ENCODE results near the gene RPL15. TPM values are rescaled to one million over a fixed set of nuclear protein-coding genes. Genes with fewer than 3 reads are reported as not detected.

The RPL15 gene
- total and polyA plus RNA-seq, 2 of the 13 experiments (the other 11 are each of a cell fraction or from before 2014, with no cell fraction given): 1,297 to 3,693 TPM

DNA sequence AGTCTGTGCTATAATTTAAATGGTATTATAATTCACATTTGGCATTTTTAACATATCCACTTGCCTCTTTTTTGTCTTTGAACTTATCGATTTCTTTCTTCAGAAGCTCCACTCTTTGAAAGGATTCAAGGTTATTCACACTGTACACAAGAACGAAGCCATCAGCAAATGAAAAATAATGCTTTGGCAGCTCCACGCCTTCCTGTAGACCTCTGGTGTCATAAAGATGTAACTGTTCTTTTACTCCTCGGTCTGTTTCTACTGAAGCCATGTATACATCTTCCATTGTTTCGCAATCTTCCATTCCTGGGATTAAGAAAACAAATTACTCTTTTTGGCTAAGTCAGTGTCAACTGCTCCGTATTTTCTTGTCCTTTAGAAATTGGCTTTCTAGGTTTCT is 16.2 kb upstream of the RPL15 start (continued):
- TF ChIP-seq ZNF101 (CRISPR knock-in tag; IDR thresholded peaks at IDR 0.05; ENCODE audit: borderline replicate concordance, low read depth): no peak
- TF ChIP-seq, protein P1, sequence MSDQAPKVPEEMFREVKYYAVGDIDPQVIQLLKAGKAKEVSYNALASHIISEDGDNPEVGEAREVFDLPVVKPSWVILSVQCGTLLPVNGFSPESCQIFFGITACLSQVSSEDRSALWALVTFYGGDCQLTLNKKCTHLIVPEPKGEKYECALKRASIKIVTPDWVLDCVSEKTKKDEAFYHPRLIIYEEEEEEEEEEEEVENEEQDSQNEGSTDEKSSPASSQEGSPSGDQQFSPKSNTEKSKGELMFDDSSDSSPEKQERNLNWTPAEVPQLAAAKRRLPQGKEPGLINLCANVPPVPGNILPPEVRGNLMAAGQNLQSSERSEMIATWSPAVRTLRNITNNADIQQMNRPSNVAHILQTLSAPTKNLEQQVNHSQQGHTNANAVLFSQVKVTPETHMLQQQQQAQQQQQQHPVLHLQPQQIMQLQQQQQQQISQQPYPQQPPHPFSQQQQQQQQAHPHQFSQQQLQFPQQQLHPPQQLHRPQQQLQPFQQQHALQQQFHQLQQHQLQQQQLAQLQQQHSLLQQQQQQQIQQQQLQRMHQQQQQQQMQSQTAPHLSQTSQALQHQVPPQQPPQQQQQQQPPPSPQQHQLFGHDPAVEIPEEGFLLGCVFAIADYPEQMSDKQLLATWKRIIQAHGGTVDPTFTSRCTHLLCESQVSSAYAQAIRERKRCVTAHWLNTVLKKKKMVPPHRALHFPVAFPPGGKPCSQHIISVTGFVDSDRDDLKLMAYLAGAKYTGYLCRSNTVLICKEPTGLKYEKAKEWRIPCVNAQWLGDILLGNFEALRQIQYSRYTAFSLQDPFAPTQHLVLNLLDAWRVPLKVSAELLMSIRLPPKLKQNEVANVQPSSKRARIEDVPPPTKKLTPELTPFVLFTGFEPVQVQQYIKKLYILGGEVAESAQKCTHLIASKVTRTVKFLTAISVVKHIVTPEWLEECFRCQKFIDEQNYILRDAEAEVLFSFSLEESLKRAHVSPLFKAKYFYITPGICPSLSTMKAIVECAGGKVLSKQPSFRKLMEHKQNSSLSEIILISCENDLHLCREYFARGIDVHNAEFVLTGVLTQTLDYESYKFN (CRISPR knock-in tag; conservative IDR thresholded peaks at IDR 0.05): peak; percentile 68
- TF ChIP-seq, protein P2, sequence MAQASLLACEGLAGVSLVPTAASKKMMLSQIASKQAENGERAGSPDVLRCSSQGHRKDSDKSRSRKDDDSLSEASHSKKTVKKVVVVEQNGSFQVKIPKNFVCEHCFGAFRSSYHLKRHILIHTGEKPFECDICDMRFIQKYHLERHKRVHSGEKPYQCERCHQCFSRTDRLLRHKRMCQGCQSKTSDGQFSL (CRISPR knock-in tag; IDR thresholded peaks at IDR 0.05): no peak
- TF ChIP-seq, protein P3, sequence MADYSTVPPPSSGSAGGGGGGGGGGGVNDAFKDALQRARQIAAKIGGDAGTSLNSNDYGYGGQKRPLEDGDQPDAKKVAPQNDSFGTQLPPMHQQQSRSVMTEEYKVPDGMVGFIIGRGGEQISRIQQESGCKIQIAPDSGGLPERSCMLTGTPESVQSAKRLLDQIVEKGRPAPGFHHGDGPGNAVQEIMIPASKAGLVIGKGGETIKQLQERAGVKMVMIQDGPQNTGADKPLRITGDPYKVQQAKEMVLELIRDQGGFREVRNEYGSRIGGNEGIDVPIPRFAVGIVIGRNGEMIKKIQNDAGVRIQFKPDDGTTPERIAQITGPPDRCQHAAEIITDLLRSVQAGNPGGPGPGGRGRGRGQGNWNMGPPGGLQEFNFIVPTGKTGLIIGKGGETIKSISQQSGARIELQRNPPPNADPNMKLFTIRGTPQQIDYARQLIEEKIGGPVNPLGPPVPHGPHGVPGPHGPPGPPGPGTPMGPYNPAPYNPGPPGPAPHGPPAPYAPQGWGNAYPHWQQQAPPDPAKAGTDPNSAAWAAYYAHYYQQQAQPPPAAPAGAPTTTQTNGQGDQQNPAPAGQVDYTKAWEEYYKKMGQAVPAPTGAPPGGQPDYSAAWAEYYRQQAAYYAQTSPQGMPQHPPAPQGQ (CRISPR knock-in tag; IDR thresholded peaks at IDR 0.05; ENCODE audit: borderline replicate concordance): no peak
- TF ChIP-seq, protein P4, sequence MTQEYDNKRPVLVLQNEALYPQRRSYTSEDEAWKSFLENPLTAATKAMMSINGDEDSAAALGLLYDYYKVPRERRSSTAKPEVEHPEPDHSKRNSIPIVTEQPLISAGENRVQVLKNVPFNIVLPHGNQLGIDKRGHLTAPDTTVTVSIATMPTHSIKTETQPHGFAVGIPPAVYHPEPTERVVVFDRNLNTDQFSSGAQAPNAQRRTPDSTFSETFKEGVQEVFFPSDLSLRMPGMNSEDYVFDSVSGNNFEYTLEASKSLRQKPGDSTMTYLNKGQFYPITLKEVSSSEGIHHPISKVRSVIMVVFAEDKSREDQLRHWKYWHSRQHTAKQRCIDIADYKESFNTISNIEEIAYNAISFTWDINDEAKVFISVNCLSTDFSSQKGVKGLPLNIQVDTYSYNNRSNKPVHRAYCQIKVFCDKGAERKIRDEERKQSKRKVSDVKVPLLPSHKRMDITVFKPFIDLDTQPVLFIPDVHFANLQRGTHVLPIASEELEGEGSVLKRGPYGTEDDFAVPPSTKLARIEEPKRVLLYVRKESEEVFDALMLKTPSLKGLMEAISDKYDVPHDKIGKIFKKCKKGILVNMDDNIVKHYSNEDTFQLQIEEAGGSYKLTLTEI (CRISPR knock-in tag; conservative IDR thresholded peaks at IDR 0.05): no peak
- TF ChIP-seq ZFP36L2 (CRISPR knock-in tag; IDR thresholded peaks at IDR 0.05): no peak
- TF ChIP-seq, protein P5, sequence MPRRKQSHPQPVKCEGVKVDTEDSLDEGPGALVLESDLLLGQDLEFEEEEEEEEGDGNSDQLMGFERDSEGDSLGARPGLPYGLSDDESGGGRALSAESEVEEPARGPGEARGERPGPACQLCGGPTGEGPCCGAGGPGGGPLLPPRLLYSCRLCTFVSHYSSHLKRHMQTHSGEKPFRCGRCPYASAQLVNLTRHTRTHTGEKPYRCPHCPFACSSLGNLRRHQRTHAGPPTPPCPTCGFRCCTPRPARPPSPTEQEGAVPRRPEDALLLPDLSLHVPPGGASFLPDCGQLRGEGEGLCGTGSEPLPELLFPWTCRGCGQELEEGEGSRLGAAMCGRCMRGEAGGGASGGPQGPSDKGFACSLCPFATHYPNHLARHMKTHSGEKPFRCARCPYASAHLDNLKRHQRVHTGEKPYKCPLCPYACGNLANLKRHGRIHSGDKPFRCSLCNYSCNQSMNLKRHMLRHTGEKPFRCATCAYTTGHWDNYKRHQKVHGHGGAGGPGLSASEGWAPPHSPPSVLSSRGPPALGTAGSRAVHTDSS (CRISPR knock-in tag; conservative IDR thresholded peaks at IDR 0.05): no peak
- no peak for TF ChIP-seq SNAI1 (CRISPR knock-in tag; IDR thresholded peaks at IDR 0.05; ENCODE audit: borderline replicate concordance)
- TF ChIP-seq, protein P6, sequence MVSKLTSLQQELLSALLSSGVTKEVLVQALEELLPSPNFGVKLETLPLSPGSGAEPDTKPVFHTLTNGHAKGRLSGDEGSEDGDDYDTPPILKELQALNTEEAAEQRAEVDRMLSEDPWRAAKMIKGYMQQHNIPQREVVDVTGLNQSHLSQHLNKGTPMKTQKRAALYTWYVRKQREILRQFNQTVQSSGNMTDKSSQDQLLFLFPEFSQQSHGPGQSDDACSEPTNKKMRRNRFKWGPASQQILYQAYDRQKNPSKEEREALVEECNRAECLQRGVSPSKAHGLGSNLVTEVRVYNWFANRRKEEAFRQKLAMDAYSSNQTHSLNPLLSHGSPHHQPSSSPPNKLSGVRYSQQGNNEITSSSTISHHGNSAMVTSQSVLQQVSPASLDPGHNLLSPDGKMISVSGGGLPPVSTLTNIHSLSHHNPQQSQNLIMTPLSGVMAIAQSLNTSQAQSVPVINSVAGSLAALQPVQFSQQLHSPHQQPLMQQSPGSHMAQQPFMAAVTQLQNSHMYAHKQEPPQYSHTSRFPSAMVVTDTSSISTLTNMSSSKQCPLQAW (CRISPR knock-in tag; IDR thresholded peaks at IDR 0.05): no peak
- TF ChIP-seq SAP130 (CRISPR knock-in tag; IDR thresholded peaks at IDR 0.05; ENCODE audit: low read depth): peak; percentile 28; the same call in 1 of the 2 replicates
- TF ChIP-seq FOXA1 (IDR thresholded peaks at IDR 0.05): no peak
- TF ChIP-seq FOXA1 (CRISPR knock-in tag; IDR thresholded peaks at IDR 0.05): peak; percentile 61
- TF ChIP-seq, protein P7, sequence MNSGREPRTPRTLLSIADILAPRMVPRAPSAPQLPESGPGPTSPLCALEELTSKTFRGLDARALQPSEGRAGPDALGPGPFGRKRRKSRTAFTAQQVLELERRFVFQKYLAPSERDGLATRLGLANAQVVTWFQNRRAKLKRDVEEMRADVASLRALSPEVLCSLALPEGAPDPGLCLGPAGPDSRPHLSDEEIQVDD (CRISPR knock-in tag; IDR thresholded peaks at IDR 0.05; ENCODE audit: borderline replicate concordance): no peak
- 0 out of 2 replicates have a peak, but pooled peaks have one; percentile 21 for TF ChIP-seq SMAD3 (CRISPR knock-in tag; IDR thresholded peaks at IDR 0.05)
- TF ChIP-seq, protein P8, sequence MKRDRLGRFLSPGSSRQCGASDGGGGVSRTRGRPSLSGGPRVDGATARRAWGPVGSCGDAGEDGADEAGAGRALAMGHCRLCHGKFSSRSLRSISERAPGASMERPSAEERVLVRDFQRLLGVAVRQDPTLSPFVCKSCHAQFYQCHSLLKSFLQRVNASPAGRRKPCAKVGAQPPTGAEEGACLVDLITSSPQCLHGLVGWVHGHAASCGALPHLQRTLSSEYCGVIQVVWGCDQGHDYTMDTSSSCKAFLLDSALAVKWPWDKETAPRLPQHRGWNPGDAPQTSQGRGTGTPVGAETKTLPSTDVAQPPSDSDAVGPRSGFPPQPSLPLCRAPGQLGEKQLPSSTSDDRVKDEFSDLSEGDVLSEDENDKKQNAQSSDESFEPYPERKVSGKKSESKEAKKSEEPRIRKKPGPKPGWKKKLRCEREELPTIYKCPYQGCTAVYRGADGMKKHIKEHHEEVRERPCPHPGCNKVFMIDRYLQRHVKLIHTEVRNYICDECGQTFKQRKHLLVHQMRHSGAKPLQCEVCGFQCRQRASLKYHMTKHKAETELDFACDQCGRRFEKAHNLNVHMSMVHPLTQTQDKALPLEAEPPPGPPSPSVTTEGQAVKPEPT (CRISPR knock-in tag; IDR thresholded peaks at IDR 0.05; ENCODE audit: low read depth): no peak
- TF ChIP-seq HMG20A (CRISPR knock-in tag; IDR thresholded peaks at IDR 0.05; ENCODE audit: borderline replicate concordance): peak; percentile 55; the same call in 1 of the 2 replicates
- TF ChIP-seq IKZF1 (IDR thresholded peaks at IDR 0.05): no peak
